Esophagus muscularis mucosa (tissue), 4 donors: ENCODE data around the gene CHST15. TPM values are rescaled to one million over a fixed set of nuclear protein-coding genes. Genes with fewer than 3 reads are reported as not detected.

Experiments
- DNase-seq: peaks from one replicate; pipeline ENCODE4 v3.0.0-alpha.2; 2017; ENCODE audit errors: extremely low spot score
- H3K27ac ChIP-seq, 4 donors: fragments of 200-600 bp; sonication (generic); replicated peaks in 1 of 4; 1 replicate in 3 of 4; 2 replicates in 1 of 4; pipeline ENCODE4 v1.5.1; 2016 to 2019; ENCODE audit warnings: mild to moderate bottlenecking in 1 of 4
- H3K27me3 ChIP-seq, 4 donors: fragments of 200-600 bp; sonication (generic); one replicate each; pipeline versions ENCODE4 v1.5.1 to v1.6.0; 2016 to 2019
- H3K36me3 ChIP-seq, 4 donors: fragments of 200-600 bp; sonication (generic); one replicate each; pipeline ENCODE4 v1.5.1; 2016 to 2019
- H3K4me1 ChIP-seq, 4 donors: fragments of 200-600 bp; sonication (generic); one replicate each; pipeline ENCODE4 v1.5.1; 2016 to 2019
- H3K4me3 ChIP-seq, 4 donors: fragments of 200-600 bp; sonication (generic); 1 replicate in 2 of 4; 2 replicates in 2 of 4; pipeline ENCODE4 v1.5.1; 2016 to 2019; ENCODE audit warnings: mild to moderate bottlenecking in 4 of 4, moderate library complexity in 1 of 4
- H3K9me3 ChIP-seq, 4 donors: fragments of 200-600 bp; sonication (generic); 1 replicate in 3 of 4; 2 replicates in 1 of 4; pipeline ENCODE4 v1.5.1; 2016 to 2019
- EP300 ChIP-seq: sonication (generic); formaldehyde crosslinking; IDR thresholded peaks from one replicate; pipeline ENCODE4 v1.6.1; 2017; ENCODE audit warnings: antibody characterized with exemption
- POLR2A ChIP-seq: fragments of 450-650 bp; IDR thresholded peaks from one replicate; pipeline ENCODE4 v1.6.1; 2017; ENCODE audit warnings: antibody characterized with exemption, moderate library complexity, mild to moderate bottlenecking, low read depth
- POLR2AphosphoS5 ChIP-seq, 2 donors: sonication (generic); formaldehyde crosslinking; IDR thresholded peaks; one replicate each; pipeline ENCODE4 v1.6.1; 2017; ENCODE audit warnings: antibody characterized with exemption in 2 of 2
- WGBS: methylation state at CpG from one replicate; pipeline ENCODE4 v1.1.5; 2018; 5-methylcytosine and 5-hydroxymethylcytosine counted together
- intact Hi-C: fragments of 100-400 bp; cut with DNase I; formaldehyde crosslinking; loops from one replicate; pipeline ENCODE4 v1.15.1; 2023
- total RNA-seq, 4 donors: library from RNA; depleted of rRNA; stranded (reverse); fragments of >200 nt; gene quantifications; one replicate each; pipeline versions ENCODE4 v1.1.0 to v1.2.1, GENCODE V29; 2016
- TF ChIP-seq, protein P1 (sequence below), 3 experiments: fragments of 200-600 bp in 2 of 3; fragments of 450-650 bp in 1 of 3; sonication (generic) in 2 of 3; IDR thresholded peaks; one replicate each; pipeline ENCODE4 v1.5.1; 2017 to 2019; ENCODE audit warnings: antibody characterized with exemption in 3 of 3, mild to moderate bottlenecking in 2 of 3, moderate library complexity in 1 of 3

The CHST15 gene
- total RNA-seq, 4 donors from 2014 or later: 48.2 to 76.1 (median 62.5) TPM

DNA sequence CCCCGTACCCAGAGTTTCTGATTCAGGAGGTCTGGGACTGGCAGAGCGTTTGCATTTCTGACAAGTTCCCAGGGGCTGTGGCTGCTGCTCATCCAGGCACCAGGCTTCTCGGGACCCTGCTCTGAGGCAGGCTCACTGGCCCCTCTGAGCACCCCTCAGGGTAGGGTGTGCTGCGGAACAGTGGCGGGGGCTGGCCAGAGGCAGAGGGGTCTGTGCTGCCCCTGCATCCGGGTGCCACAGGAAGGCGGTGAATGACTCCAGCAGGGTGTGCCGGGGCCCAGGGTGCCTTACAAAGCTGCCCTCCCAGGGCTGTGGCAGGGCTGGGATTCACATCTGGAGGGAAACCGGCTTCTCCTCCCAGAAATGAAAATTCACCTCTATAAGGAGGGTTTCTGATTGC, 77.4 kb downstream of the CHST15 start:
- 100% methylated on average over 2 of the region's 9 CpGs for WGBS
- intact Hi-C loops: no loop called here
- no peak for DNase-seq
- Histone ChIP-seq H3K4me3 (no peak overlapping the region), H3K9me3 (no peaks in the 10 kb centered on the region), H3K27me3 (no peaks in the 10 kb centered on the region), H3K27ac (peak overlapping the region; percentile 25 to 95 (median 69)), H3K36me3 (peaks cover 9 to 55% (median 18%) of the 10 kb centered on the region in 4 donors), H3K4me1 (peaks cover 0 to 58% (median 57%) of the 10 kb centered on the region in 4 donors)
- TF ChIP-seq POLR2AphosphoS5 (IDR thresholded peaks at IDR 0.05) (no peak), EP300 (no peak), POLR2A (no peak)
- TF ChIP-seq, protein P1, sequence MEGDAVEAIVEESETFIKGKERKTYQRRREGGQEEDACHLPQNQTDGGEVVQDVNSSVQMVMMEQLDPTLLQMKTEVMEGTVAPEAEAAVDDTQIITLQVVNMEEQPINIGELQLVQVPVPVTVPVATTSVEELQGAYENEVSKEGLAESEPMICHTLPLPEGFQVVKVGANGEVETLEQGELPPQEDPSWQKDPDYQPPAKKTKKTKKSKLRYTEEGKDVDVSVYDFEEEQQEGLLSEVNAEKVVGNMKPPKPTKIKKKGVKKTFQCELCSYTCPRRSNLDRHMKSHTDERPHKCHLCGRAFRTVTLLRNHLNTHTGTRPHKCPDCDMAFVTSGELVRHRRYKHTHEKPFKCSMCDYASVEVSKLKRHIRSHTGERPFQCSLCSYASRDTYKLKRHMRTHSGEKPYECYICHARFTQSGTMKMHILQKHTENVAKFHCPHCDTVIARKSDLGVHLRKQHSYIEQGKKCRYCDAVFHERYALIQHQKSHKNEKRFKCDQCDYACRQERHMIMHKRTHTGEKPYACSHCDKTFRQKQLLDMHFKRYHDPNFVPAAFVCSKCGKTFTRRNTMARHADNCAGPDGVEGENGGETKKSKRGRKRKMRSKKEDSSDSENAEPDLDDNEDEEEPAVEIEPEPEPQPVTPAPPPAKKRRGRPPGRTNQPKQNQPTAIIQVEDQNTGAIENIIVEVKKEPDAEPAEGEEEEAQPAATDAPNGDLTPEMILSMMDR (IDR thresholded peaks at IDR 0.05): no peak

DNA sequence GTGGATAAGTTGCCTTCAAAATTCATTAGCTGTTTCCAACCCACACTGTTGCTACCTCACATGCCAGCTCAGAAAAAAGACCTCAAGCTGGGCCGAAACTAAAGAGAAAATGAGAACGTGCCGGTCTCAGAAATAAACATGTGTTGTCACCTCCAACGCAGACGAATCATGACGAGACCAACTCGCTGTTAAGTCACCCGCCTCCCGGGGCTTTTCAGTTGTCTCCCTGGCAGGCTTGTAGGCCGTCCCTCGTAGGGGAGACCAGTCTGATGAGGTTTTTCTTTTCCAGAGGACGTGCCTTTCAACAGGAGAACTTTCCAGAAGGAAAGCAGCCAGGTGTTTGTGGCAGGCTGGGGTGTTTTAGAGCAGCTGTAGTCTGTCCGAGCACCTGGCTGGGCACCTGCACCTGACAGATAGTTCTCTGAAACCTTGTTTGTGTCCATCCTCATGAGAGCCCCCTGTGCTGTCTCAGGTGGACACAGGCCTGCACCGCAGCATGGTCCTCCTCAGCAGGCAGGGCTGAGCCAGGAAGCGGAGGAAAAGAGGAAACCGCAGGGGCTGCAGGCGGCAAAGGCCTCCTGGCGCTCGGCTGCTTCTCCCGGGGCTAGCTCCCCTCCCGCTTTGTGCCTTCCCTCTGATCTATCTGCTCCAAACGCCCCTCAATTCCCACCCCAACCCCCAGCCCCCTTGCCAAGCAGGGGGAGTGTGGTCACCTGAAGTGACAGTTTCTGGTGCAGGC, 78.8 kb downstream of the CHST15 start:
- WGBS: 71% methylated on average over 21 of the region's 22 CpGs
- Histone ChIP-seq H3K36me3 (peaks cover 0 to 53% (median 12%) of the 10 kb centered on the region in 4 donors), H3K4me3 (no peak overlapping the region), H3K4me1 (peaks cover 0 to 72% (median 71%) of the 10 kb centered on the region in 4 donors), H3K27me3 (no peaks in the 10 kb centered on the region), H3K9me3 (no peaks in the 10 kb centered on the region), H3K27ac (peak overlapping the region; percentile 12 to 95 (median 73))
- no peak for TF ChIP-seq EP300
- no peak for TF ChIP-seq POLR2A
- TF ChIP-seq, protein P1 (IDR thresholded peaks at IDR 0.05): no peak
- no peak for TF ChIP-seq POLR2AphosphoS5 (IDR thresholded peaks at IDR 0.05)
- intact Hi-C loops: no loop called here
- no peak for DNase-seq

DNA sequence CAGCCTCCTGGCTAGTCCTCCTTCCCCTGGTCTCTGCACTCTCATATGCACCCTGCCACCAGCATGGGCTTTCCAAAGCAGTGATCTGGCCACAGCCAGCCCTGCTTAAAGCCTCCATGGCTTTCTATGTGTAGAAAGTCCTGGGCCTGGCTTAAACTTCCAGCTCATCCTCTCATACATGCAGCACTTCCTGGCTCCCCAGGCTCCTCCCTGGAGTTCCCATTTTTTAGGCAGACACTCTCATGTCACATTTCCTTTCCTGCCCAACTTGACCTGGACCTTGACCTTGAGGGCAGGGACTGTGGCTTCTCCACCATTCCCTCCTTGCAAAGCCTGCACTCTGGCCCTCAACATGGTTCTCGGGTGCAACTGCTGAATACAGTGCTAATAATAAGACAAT, 79.5 kb downstream of the CHST15 start:
- 91% methylated on average over 1 of the region's 1 CpG for WGBS
- Histone ChIP-seq H3K27me3 (no peaks in the 10 kb centered on the region), H3K9me3 (no peaks in the 10 kb centered on the region), H3K4me1 (peaks cover 0 to 74% (median 73%) of the 10 kb centered on the region in 4 donors), H3K36me3 (peaks cover 0 to 50% (median 9%) of the 10 kb centered on the region in 4 donors), H3K27ac (peak overlapping the region in 3 of 4 donors; percentile 52 to 95 (median 94)), H3K4me3 (no peak overlapping the region)
- TF ChIP-seq EP300 (no peak), POLR2A (no peak), POLR2AphosphoS5 (IDR thresholded peaks at IDR 0.05) (no peak)
- TF ChIP-seq, protein P1 (IDR thresholded peaks at IDR 0.05): no peak
- intact Hi-C loops: no loop called here
- DNase-seq: no peak

DNA sequence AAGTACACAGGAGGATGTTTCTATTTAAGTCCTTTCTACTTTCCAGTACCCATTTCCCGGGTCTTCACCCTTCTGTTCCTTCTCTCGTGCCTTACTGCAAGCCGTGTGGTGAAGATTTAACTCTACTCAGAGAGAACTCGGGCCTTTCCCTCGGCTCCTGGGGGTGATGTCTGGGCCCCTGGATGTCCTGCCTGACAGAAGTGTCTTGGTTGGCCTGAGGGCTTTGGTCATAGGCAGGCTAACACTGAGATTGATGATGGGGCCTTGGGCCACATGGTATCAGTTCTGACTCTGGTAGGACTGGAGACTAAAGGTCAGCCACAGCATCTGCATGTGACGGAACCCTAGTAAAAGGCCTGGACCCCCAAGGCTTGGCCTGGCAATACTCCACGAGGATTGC, 80.4 kb downstream of the CHST15 start:
- no peak overlapping the region for H3K4me3 ChIP-seq
- no peak for TF ChIP-seq POLR2A
- TF ChIP-seq, protein P1 (IDR thresholded peaks at IDR 0.05): no peak
- no peak for TF ChIP-seq POLR2AphosphoS5 (IDR thresholded peaks at IDR 0.05)
- TF ChIP-seq EP300: no peak
- peak overlapping the region in 3 of 4 donors; percentile 3 to 95 (median 94) for H3K27ac ChIP-seq
- intact Hi-C loops: no loop called here
- 85% methylated on average over 5 of the region's 7 CpGs for WGBS
- H3K27me3 ChIP-seq: no peaks in the 10 kb centered on the region
- peaks cover 0 to 74% (median 73%) of the 10 kb centered on the region in 4 donors for H3K4me1 ChIP-seq
- H3K36me3 ChIP-seq: peaks cover 0 to 56% (median 7%) of the 10 kb centered on the region in 4 donors
- H3K9me3 ChIP-seq: no peaks in the 10 kb centered on the region
- DNase-seq: no peak
